Measurements from ENCODE around the gene FPR1.

Gene FPR1

GRCh38 chr19:51703575-51704515 lies 47.8 kb downstream of the FPR1 start:
- peak; percentile 97 for DNase-seq

- DNase-seq = no peak
These were observed 48.7 kb downstream of the FPR1 start for GRCh38 chr19:51702825-51703574.

- DNase-seq = no peak
These were observed 49.4 kb downstream of the FPR1 start for GRCh38 chr19:51702103-51702824.

- no peak for DNase-seq
These were observed 50.1 kb downstream of the FPR1 start for GRCh38 chr19:51701468-51702100.

- no peak for DNase-seq
These were observed 52.5 kb downstream of the FPR1 start for GRCh38 chr19:51699170-51699569.

- DNase-seq = no peak
These were observed 53.4 kb downstream of the FPR1 start for GRCh38 chr19:51698296-51698695.

- no peak for DNase-seq
These were observed 54.4 kb downstream of the FPR1 start for GRCh38 chr19:51697169-51697776.

GRCh38 chr19:51696606-51697005 lies 55.1 kb downstream of the FPR1 start:
- DNase-seq = no peak

All from activated gamma-delta T cell treated with Interleukin-2 at 50 U/mL for 16 hours (primary cell).